ENCODE results near the gene POLR2C.

- TF ChIP-seq CTCF (IDR thresholded peaks at IDR 0.05) (no peak), POLR2A (IDR thresholded peaks at IDR 0.05) (no peak), EP300 (IDR thresholded peaks at IDR 0.05; ENCODE audit: low read depth) (no peak)
Observed at GRCh38 chr16:57473176-57473840, 10.8 kb downstream of the POLR2C start.
